MCF 10A (cell line): ENCODE results near the gene LEPR. TPM values are rescaled to one million over a fixed set of nuclear protein-coding genes. Genes with fewer than 3 reads are reported as not detected.

Experiments
- BruUV-seq: library from RNA; stranded (reverse); fragments of 400-500 nt; replicated peaks from 2 replicates; lab custom pipeline; 2021; lab: Mats Ljungman, UMichigan
- CTCF ChIA-PET: fragments of 300-600 bp; sonication (Branson Sonifier 250); formaldehyde crosslinking; extraction: SDS; loops from one replicate; lab custom pipeline; 2021; ENCODE audit warnings: antibody characterized with exemption, inconsistent platforms; lab: Yijun Ruan, JAX
- POLR2A ChIA-PET: fragments of 300-600, 350-650 bp; sonication (Branson Sonifier 250); formaldehyde crosslinking; extraction: SDS; loops from one replicate; lab custom pipeline; 2020; ENCODE audit warnings: antibody characterized with exemption, inconsistent platforms; lab: Yijun Ruan, JAX
- DNase-seq: peaks from one replicate; pipeline ENCODE4 v3.0.0-alpha.2; 2018; ENCODE audit not compliant: unreplicated experiment
- H3K27ac Mint-ChIP-seq: one replicate; pipeline ENCODE4 v1.8.0; 2022; ENCODE audit warnings: mild to moderate bottlenecking, low read depth, mixed read lengths; ENCODE audit not compliant: unreplicated experiment
- H3K27me3 Mint-ChIP-seq: one replicate; pipeline ENCODE4 v1.8.0; 2022; ENCODE audit warnings: mixed read lengths; ENCODE audit not compliant: insufficient read depth, unreplicated experiment
- H3K36me3 Mint-ChIP-seq: one replicate; pipeline ENCODE4 v1.8.0; 2022; ENCODE audit warnings: mild to moderate bottlenecking, moderate library complexity, mixed read lengths; ENCODE audit not compliant: insufficient read depth, unreplicated experiment
- H3K4me1 Mint-ChIP-seq: one replicate; pipeline ENCODE4 v1.8.0; 2022; ENCODE audit warnings: mixed read lengths; ENCODE audit not compliant: insufficient read depth, unreplicated experiment
- H3K4me3 Mint-ChIP-seq: one replicate; pipeline ENCODE4 v1.8.0; 2022; ENCODE audit warnings: mild to moderate bottlenecking, moderate library complexity, mixed read lengths; ENCODE audit not compliant: unreplicated experiment
- H3K9me3 Mint-ChIP-seq: one replicate; pipeline ENCODE4 v1.8.0; 2022; ENCODE audit warnings: mixed read lengths; ENCODE audit not compliant: unreplicated experiment
- intact Hi-C: fragments of 100-400 bp; cut with micrococcal nuclease; formaldehyde crosslinking; loops from 2 replicates; pipeline ENCODE4 v1.14.1; 2022
- total RNA-seq: library from RNA; stranded (reverse); gene quantifications from 2 replicates; pipeline ENCODE4 v1.2.3, GENCODE V29; 2022
- TF ChIP-seq, protein P1 (sequence below): fragments of 200-600 bp; IDR thresholded peaks from one replicate; pipeline ENCODE4 v1.8.0; 2022; ENCODE audit warnings: antibody characterized with exemption, mild to moderate bottlenecking; ENCODE audit not compliant: unreplicated experiment

LEPR gene
- total RNA-seq, 1 experiment from 2014 or later = 16.6 TPM

DNA sequence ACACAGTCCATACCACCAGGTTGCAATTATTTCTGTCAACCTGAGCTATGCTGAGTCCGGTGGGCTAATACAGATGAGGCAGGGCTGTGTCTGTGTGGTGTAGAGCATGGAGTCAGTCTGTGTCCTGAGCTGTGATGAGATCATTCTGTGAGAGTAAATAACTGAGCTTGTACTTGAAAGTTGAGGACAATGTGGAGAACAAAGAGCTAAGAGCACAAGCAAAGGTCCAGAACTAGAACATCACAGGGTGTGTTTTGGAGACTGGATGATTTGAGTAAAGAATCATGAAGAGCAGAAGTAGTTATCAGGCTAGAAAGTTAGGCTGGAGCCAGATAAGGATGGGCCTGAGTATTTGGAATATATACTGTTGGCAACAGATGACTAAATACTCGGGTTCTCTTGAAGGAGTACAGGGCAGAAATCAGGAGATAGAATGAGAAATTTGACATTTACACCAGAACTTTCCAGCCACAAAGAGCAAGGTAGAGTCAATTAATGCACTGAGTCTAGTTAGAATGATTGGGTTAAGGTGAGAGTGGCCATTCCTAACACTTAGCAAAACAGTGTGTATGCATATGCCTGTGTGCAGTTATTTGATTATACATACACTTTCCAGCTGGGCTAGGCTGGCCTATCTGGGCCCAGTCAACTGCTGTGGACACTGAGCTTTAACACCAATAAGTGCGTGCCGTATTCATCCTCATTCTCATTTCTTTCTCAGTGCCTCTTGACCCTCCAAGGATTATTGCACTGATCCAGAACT, 48.8 kb downstream of the LEPR start:
- Mint-ChIP-seq H3K4me3 (no peak overlapping the region), H3K4me1 (no peaks in the 10 kb centered on the region), H3K27ac (no peak overlapping the region), H3K27me3 (no peaks in the 10 kb centered on the region), H3K9me3 (peaks cover 16% of the 10 kb centered on the region), H3K36me3 (no peaks in the 10 kb centered on the region)
- CTCF ChIA-PET = interaction anchor here (0.5 to 4.3 kb wide), 7 partner anchors 10 to 1557 kb away, joined by 3 to 38 read pairs (median 4); no protein-coding TSS in a partner anchor
- intact Hi-C loops = no loop called here
- DNase-seq = no peak
- no TSS peak for BruUV-seq
- TF ChIP-seq, protein P1, sequence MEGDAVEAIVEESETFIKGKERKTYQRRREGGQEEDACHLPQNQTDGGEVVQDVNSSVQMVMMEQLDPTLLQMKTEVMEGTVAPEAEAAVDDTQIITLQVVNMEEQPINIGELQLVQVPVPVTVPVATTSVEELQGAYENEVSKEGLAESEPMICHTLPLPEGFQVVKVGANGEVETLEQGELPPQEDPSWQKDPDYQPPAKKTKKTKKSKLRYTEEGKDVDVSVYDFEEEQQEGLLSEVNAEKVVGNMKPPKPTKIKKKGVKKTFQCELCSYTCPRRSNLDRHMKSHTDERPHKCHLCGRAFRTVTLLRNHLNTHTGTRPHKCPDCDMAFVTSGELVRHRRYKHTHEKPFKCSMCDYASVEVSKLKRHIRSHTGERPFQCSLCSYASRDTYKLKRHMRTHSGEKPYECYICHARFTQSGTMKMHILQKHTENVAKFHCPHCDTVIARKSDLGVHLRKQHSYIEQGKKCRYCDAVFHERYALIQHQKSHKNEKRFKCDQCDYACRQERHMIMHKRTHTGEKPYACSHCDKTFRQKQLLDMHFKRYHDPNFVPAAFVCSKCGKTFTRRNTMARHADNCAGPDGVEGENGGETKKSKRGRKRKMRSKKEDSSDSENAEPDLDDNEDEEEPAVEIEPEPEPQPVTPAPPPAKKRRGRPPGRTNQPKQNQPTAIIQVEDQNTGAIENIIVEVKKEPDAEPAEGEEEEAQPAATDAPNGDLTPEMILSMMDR = no peak
- POLR2A ChIA-PET = interaction anchor here (0.8 to 0.9 kb wide), 2 partner anchors 11 kb away, joined by 3 read pairs; no protein-coding TSS in a partner anchor

DNA sequence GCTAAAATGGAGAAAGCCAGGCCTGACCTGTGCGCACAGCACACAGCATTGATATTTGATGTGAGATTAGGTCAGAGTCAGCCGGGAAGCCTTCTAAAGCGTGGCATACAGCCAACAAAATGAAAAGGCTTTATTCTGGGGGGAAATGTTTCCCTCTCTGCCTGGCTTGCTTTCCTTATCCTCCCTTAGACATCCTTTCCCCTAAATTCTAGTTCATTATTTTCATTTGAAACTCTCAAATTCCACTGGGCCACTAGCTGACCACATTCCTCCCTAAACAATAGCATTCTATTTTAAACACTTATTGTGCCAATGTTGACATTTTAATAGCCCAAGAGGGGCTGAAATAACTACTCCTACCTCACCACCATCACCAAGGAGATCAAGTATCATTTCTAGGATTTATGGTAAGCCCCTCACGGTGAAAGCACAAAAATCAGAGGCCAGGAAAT, 49.4 kb downstream of the LEPR start:
- TF ChIP-seq, protein P1 = no peak
- POLR2A ChIA-PET = interaction anchor here (0.8 to 0.9 kb wide), 2 partner anchors 10 to 12 kb away, joined by 3 read pairs; no protein-coding TSS in a partner anchor
- Mint-ChIP-seq H3K4me1 (no peaks in the 10 kb centered on the region), H3K9me3 (peaks cover 11% of the 10 kb centered on the region), H3K27ac (no peak overlapping the region), H3K27me3 (no peaks in the 10 kb centered on the region), H3K36me3 (no peaks in the 10 kb centered on the region), H3K4me3 (no peak overlapping the region)
- no peak for DNase-seq
- intact Hi-C loops = no loop called here
- CTCF ChIA-PET = interaction anchor here (4.3 kb wide), 1 partner anchor 11 kb away, joined by 38 read pairs; no protein-coding TSS in a partner anchor
- BruUV-seq = no TSS peak

Other genes starting within 250 kb of the LEPR start
- gene DNAJC6, start 111.1 kb upstream of the LEPR start, total RNA-seq = 7.9 and 8.4 TPM in 2 replicates
- gene LEPROT, start within 50 bp of the LEPR start, total RNA-seq = 63.1 and 66.9 TPM in 2 replicates